Loucy (cell line): ENCODE measurements around the gene NAP1L1.

Experiments used
- H2AFZ ChIP-seq: fragments of 200-600 bp; sonication (generic); 2 replicates; pipeline ENCODE4 v1.6.0; 2016; ENCODE audit warnings: antibody characterized with exemption, mild to moderate bottlenecking, low read length, moderate library complexity
- H3F3A ChIP-seq: fragments of 200-600 bp; 2 replicates; pipeline ENCODE4 v1.6.0; 2016; ENCODE audit warnings: antibody characterized with exemption, low read depth, mild to moderate bottlenecking
- H3K27me3 ChIP-seq: fragments of 200-600 bp; sonication (generic); 2 replicates; pipeline ENCODE4 v1.6.1; 2014; ENCODE audit warnings: low read length, mild to moderate bottlenecking; ENCODE audit not compliant: insufficient read depth, poor library complexity, severe bottlenecking
- H3K36me3 ChIP-seq: fragments of 200-600 bp; sonication (generic); 2 replicates; pipeline ENCODE4 v1.6.1; 2016; ENCODE audit warnings: low read length; ENCODE audit not compliant: insufficient read depth
- H3K4me1 ChIP-seq: fragments of 200-600 bp; sonication (generic); 2 replicates; pipeline ENCODE4 v1.5.1; 2014; ENCODE audit warnings: low read length, mild to moderate bottlenecking; ENCODE audit not compliant: insufficient read depth, poor library complexity, severe bottlenecking
- H3K4me2 ChIP-seq: fragments of 200-600 bp; sonication (generic); 2 replicates; pipeline ENCODE4 v1.6.0; 2014; ENCODE audit warnings: antibody characterized with exemption, low read length, low read depth, mild to moderate bottlenecking; ENCODE audit not compliant: poor library complexity, severe bottlenecking
- H3K4me3 ChIP-seq: fragments of 200-600 bp; sonication (generic); 2 replicates; pipeline ENCODE4 v1.5.1; 2014; ENCODE audit warnings: low read length, mild to moderate bottlenecking, mixed read lengths; ENCODE audit not compliant: poor library complexity, severe bottlenecking
- H3K79me2 ChIP-seq: fragments of 200-600 bp; sonication (generic); 2 replicates; pipeline ENCODE4 v1.6.1; 2014; ENCODE audit warnings: low read length; ENCODE audit not compliant: insufficient read depth
- H3K9ac ChIP-seq: fragments of 200-600 bp; sonication (generic); 2 replicates; pipeline ENCODE4 v1.6.0; 2014; ENCODE audit warnings: mild to moderate bottlenecking, low read depth, low read length, moderate library complexity; ENCODE audit not compliant: poor library complexity, severe bottlenecking
- H3K9me2 ChIP-seq: fragments of 200-600 bp; sonication (generic); replicated peaks from 2 replicates; pipeline ENCODE4 v1.6.1; 2016; ENCODE audit warnings: low read depth, low read length, mixed read lengths
- H3K9me3 ChIP-seq: fragments of 200-600 bp; sonication (generic); 2 replicates; pipeline ENCODE4 v1.6.1; 2014; ENCODE audit warnings: mild to moderate bottlenecking, antibody characterized with exemption, low read length, low read depth; ENCODE audit not compliant: insufficient read depth
- H4K20me1 ChIP-seq: fragments of 200-600 bp; sonication (generic); 2 replicates; pipeline ENCODE4 v1.6.0; 2014; ENCODE audit warnings: antibody characterized with exemption, low read length, mild to moderate bottlenecking; ENCODE audit not compliant: insufficient read depth, poor library complexity, severe bottlenecking
- EZH2phosphoT487 ChIP-seq: fragments of 200-600 bp; IDR thresholded peaks from 2 replicates; pipeline ENCODE4 v1.6.1; 2018; ENCODE audit warnings: antibody characterized with exemption, mild to moderate bottlenecking, moderate library complexity, borderline replicate concordance
- TF ChIP-seq, protein P1 (sequence below): fragments of 200-600 bp; sonication (generic); conservative IDR thresholded peaks from 2 replicates; pipeline ENCODE4 v1.5.1; 2014; ENCODE audit warnings: mild to moderate bottlenecking, antibody characterized with exemption, low read length

NAP1L1 gene

DNA sequence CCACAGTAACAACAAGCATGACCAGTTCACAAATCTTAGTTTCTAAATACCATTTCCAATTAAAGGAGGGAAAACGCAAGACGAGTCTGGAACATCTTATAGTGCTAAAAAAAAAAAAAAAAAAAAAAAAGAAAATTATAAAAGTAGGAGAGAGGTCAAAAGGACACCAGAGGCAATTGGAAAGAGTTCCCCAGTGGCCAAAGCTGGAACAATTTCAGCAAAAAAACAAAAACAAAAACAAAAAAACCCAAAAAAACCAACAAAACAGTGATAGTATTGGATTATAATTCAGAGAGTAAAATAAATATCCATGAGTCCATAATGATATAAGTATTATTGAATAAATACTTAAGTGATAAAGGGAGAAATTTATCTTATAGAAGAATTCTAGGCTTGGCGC, 10.3 kb upstream of the NAP1L1 start:
- Histone ChIP-seq H3K4me2 (no peak overlapping the region), H3K4me3 (no peak overlapping the region), H3K9ac (no peak overlapping the region), H3K79me2 (no peaks in the 10 kb centered on the region), H3F3A (no peaks in the 10 kb centered on the region), H3K27me3 (no peaks in the 10 kb centered on the region), H2AFZ (no peak overlapping the region), H3K9me2 (no peaks in the 10 kb centered on the region), H4K20me1 (no peaks in the 10 kb centered on the region), H3K9me3 (no peaks in the 10 kb centered on the region), H3K36me3 (no peaks in the 10 kb centered on the region), H3K4me1 (no peaks in the 10 kb centered on the region)
- no peak for TF ChIP-seq EZH2phosphoT487
- TF ChIP-seq, protein P1, sequence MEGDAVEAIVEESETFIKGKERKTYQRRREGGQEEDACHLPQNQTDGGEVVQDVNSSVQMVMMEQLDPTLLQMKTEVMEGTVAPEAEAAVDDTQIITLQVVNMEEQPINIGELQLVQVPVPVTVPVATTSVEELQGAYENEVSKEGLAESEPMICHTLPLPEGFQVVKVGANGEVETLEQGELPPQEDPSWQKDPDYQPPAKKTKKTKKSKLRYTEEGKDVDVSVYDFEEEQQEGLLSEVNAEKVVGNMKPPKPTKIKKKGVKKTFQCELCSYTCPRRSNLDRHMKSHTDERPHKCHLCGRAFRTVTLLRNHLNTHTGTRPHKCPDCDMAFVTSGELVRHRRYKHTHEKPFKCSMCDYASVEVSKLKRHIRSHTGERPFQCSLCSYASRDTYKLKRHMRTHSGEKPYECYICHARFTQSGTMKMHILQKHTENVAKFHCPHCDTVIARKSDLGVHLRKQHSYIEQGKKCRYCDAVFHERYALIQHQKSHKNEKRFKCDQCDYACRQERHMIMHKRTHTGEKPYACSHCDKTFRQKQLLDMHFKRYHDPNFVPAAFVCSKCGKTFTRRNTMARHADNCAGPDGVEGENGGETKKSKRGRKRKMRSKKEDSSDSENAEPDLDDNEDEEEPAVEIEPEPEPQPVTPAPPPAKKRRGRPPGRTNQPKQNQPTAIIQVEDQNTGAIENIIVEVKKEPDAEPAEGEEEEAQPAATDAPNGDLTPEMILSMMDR = no peak

GRCh38 chr12:76091246-76091754, 6.8 kb upstream of the NAP1L1 start:
- Histone ChIP-seq H3K9me3 (no peaks in the 10 kb centered on the region), H3F3A (no peaks in the 10 kb centered on the region), H3K27me3 (no peaks in the 10 kb centered on the region), H3K4me1 (peaks cover 3% of the 10 kb centered on the region), H3K9ac (no peak overlapping the region), H3K79me2 (no peaks in the 10 kb centered on the region), H4K20me1 (no peaks in the 10 kb centered on the region), H3K9me2 (no peaks in the 10 kb centered on the region), H3K4me3 (no peak overlapping the region), H2AFZ (no peak overlapping the region), H3K36me3 (no peaks in the 10 kb centered on the region), H3K4me2 (no peak overlapping the region)
- TF ChIP-seq EZH2phosphoT487 = no peak

DNA sequence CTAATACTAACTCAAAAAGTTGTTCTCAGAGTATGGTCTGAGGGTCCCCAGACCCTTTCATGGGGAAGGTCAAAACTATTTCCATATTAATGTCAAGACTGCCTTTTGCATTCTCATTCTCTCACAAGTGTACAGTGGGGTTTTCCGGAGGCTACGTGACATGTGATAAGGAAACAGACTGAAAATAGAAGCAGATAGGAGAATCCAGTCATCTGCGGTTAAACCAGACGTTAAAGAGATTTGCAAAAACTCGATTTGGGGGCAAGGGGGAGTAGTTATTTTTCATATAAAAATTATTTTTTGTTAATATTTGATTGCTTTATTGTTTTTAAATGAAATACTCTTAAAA, 1.0 kb upstream of the NAP1L1 start:
- Histone ChIP-seq H3K79me2 (peaks cover 39% of the 10 kb centered on the region), H3K9me2 (no peaks in the 10 kb centered on the region), H3K4me3 (peak overlapping the region; percentile 92), H4K20me1 (peaks cover 37% of the 10 kb centered on the region), H3K4me1 (peaks cover 39% of the 10 kb centered on the region), H3K9me3 (no peaks in the 10 kb centered on the region), H3K9ac (peak overlapping the region; percentile 96), H2AFZ (peak overlapping the region; percentile 86), H3F3A (no peaks in the 10 kb centered on the region; the same call in 1 of the 2 replicates), H3K27me3 (peaks cover 3% of the 10 kb centered on the region), H3K4me2 (peak overlapping the region; percentile 84), H3K36me3 (no peaks in the 10 kb centered on the region)
- no peak for TF ChIP-seq EZH2phosphoT487
- TF ChIP-seq, protein P1 = no peak

- no peaks in the 10 kb centered on the region for H3K9me3 ChIP-seq
- H3K9me2 ChIP-seq = no peaks in the 10 kb centered on the region
- no peaks in the 10 kb centered on the region for H3K36me3 ChIP-seq
- H3K9ac ChIP-seq = peak overlapping the region; percentile 96
- H2AFZ ChIP-seq = peak overlapping the region; percentile 86
- peak overlapping the region; percentile 84 for H3K4me2 ChIP-seq
- H3K4me3 ChIP-seq = peak overlapping the region; percentile 92
- H3K27me3 ChIP-seq = peaks cover 3% of the 10 kb centered on the region
- peaks cover 44% of the 10 kb centered on the region for H3K4me1 ChIP-seq
- H4K20me1 ChIP-seq = peaks cover 42% of the 10 kb centered on the region
- H3K79me2 ChIP-seq = peaks cover 44% of the 10 kb centered on the region
- TF ChIP-seq, protein P1 = peak; percentile 58
- no peak for TF ChIP-seq EZH2phosphoT487
- no peaks in the 10 kb centered on the region; the same call in 1 of the 2 replicates for H3F3A ChIP-seq
These were observed 506 bp upstream of the NAP1L1 start for GRCh38 chr12:76084863-76085519.
